GM21737 (cell line): ENCODE measurements around the gene P2RY6.
"Not testable (repeated sequence)": the region's sequence is repeated elsewhere in the genome, so short reads cannot be mapped to it uniquely, and the experiment has no call there.

Source experiments
- ATAC-seq: cut with Tn5 transposase; IDR thresholded peaks from one replicate; pipeline ENCODE4 v1.9.1; 2021; ENCODE audit warnings: mild to moderate bottlenecking, moderate library complexity; ENCODE audit not compliant: unreplicated experiment

The P2RY6 gene

GRCh38 chr11:73259406-73260126, 12.6 kb upstream of the P2RY6 start:
- no peak for ATAC-seq

- ATAC-seq: no peak
Measured at GRCh38 chr11:73260127-73260457, 12.0 kb upstream of the P2RY6 start.

GRCh38 chr11:73262851-73263495, 9.2 kb upstream of the P2RY6 start:
- ATAC-seq: no peak

GRCh38 chr11:73263640-73264039, 8.5 kb upstream of the P2RY6 start:
- no peak for ATAC-seq

GRCh38 chr11:73265278-73265810, 6.8 kb upstream of the P2RY6 start:
- no peak for ATAC-seq

GRCh38 chr11:73265853-73266645, 6.1 kb upstream of the P2RY6 start:
- ATAC-seq: no peak

GRCh38 chr11:73266646-73267020, 5.5 kb upstream of the P2RY6 start:
- ATAC-seq: no peak

- no peak for ATAC-seq
Measured at GRCh38 chr11:73267122-73267846, 4.9 kb upstream of the P2RY6 start.

- ATAC-seq: no peak
Measured at GRCh38 chr11:73267906-73268540, 4.1 kb upstream of the P2RY6 start.

GRCh38 chr11:73268671-73269271, 3.4 kb upstream of the P2RY6 start:
- ATAC-seq: no peak

- no peak for ATAC-seq
Measured at GRCh38 chr11:73269459-73270015, 2.6 kb upstream of the P2RY6 start.

- ATAC-seq: no peak
Measured at GRCh38 chr11:73270016-73270854, 1.9 kb upstream of the P2RY6 start.

- no peak for ATAC-seq
Measured at GRCh38 chr11:73270855-73271477, 1.2 kb upstream of the P2RY6 start.

GRCh38 chr11:73271478-73271865, 666 bp upstream of the P2RY6 start:
- not testable (repeated sequence) for ATAC-seq

GRCh38 chr11:73272680-73273038, 521 bp downstream of the P2RY6 start:
- ATAC-seq: no peak

GRCh38 chr11:73273222-73273895, 1.2 kb downstream of the P2RY6 start:
- no peak for ATAC-seq

GRCh38 chr11:73274191-73274590, 2.1 kb downstream of the P2RY6 start:
- not testable (repeated sequence) for ATAC-seq

GRCh38 chr11:73274722-73275380, 2.7 kb downstream of the P2RY6 start:
- ATAC-seq: no peak
